SK-N-SH (cell line): ENCODE measurements around the gene GRIA1. TPM values are rescaled to one million over a fixed set of nuclear protein-coding genes. Genes with fewer than 3 reads are reported as not detected.

Source experiments
- CTCF ChIA-PET: fragments of 300-600, 350-600 bp; formaldehyde crosslinking; extraction: SDS; loops from one replicate; lab custom pipeline; 2021; lab: Yijun Ruan, JAX
- POLR2A ChIA-PET: fragments of 350-600 bp; sonication (Branson Sonifier 250); formaldehyde crosslinking; extraction: SDS; loops from one replicate; lab custom pipeline; 2020; ENCODE audit warnings: antibody characterized with exemption, inconsistent platforms; lab: Yijun Ruan, JAX
- DNase-seq: peaks from one replicate; pipeline ENCODE4 v3.0.0; 2012
- H2AFZ ChIP-seq: fragments of 200-600 bp; sonication (generic); 2 replicates; pipeline ENCODE4 v1.8.1; 2016; ENCODE audit warnings: antibody characterized with exemption, mild to moderate bottlenecking, low read depth
- H3F3A ChIP-seq: fragments of 200-600 bp; sonication (generic); replicated peaks from 2 replicates; pipeline ENCODE3; 2016; ENCODE audit warnings: antibody characterized with exemption, mild to moderate bottlenecking; ENCODE audit not compliant: insufficient read depth
- H3K27ac ChIP-seq, 2 experiments: fragments of 200-500 bp in 1 of 2; fragments of 200-600 bp in 1 of 2; sonication (Bioruptor generic) in 1 of 2; sonication (generic), shearing (Covaris generic) in 1 of 2; 2 replicates each; pipeline versions ENCODE4 v1.5.1 to v1.6.1; 2014 to 2016; ENCODE audit warnings: low read depth in 2 of 2, inconsistent platforms in 1 of 2, low read length in 1 of 2, mild to moderate bottlenecking in 1 of 2, mixed read lengths in 1 of 2
- H3K27me3 ChIP-seq: fragments of 200-600 bp; sonication (generic), shearing (Covaris generic); 2 replicates; pipeline ENCODE4 v1.6.1; 2016; ENCODE audit warnings: mixed run types; ENCODE audit not compliant: insufficient read depth
- H3K36me3 ChIP-seq, 2 experiments: fragments of 200-500 bp in 1 of 2; fragments of 200-600 bp in 1 of 2; sonication (Bioruptor generic) in 1 of 2; sonication (generic) in 1 of 2; replicated peaks in 1 of 2; 2 replicates each; pipeline versions ENCODE3 to v1.5.1; 2014 to 2016; ENCODE audit warnings: low read length in 1 of 2, mild to moderate bottlenecking in 1 of 2; ENCODE audit not compliant: insufficient read depth in 2 of 2, control insufficient read depth in 1 of 2
- H3K4me1 ChIP-seq, 2 experiments: fragments of 200-500 bp in 1 of 2; fragments of 200-600 bp in 1 of 2; sonication (Bioruptor generic) in 1 of 2; sonication (generic), shearing (Covaris generic) in 1 of 2; 2 replicates each; pipeline versions ENCODE4 v1.5.1 to v1.6.1; 2014 to 2016; ENCODE audit warnings: low read depth in 1 of 2, low read length in 1 of 2, mixed run types in 1 of 2; ENCODE audit not compliant: insufficient read depth in 2 of 2, control insufficient read depth in 1 of 2
- H3K4me2 ChIP-seq: fragments of 200-600 bp; sonication (generic), shearing (Covaris generic); 2 replicates; pipeline ENCODE4 v1.6.1; 2017; ENCODE audit warnings: mixed run types
- H3K4me3 ChIP-seq, 2 experiments: fragments of 200-500 bp in 1 of 2; fragments of 200-600 bp in 1 of 2; sonication (Bioruptor generic) in 1 of 2; sonication (generic), shearing (Covaris generic) in 1 of 2; 2 replicates each; pipeline versions ENCODE4 v1.5.1 to v1.8.1; 2014 to 2016; ENCODE audit warnings: low read depth in 2 of 2, inconsistent platforms in 1 of 2, low read length in 1 of 2, mild to moderate bottlenecking in 1 of 2, mixed read lengths in 1 of 2, moderate library complexity in 1 of 2
- H3K79me2 ChIP-seq: fragments of 200-600 bp; sonication (generic); 2 replicates; pipeline ENCODE4 v1.8.1; 2017; ENCODE audit warnings: mild to moderate bottlenecking; ENCODE audit not compliant: insufficient read depth
- H3K9ac ChIP-seq: fragments of 200-600 bp; sonication (generic); 2 replicates; pipeline ENCODE4 v1.6.1; 2017; ENCODE audit warnings: mixed run types
- H3K9me2 ChIP-seq: fragments of 200-600 bp; sonication (generic); 2 replicates; pipeline ENCODE4 v1.6.1; 2017; ENCODE audit warnings: mixed run types
- H3K9me3 ChIP-seq: fragments of 200-600 bp; sonication (generic); 2 replicates; pipeline ENCODE4 v1.6.1; 2017; ENCODE audit warnings: mixed run types, mild to moderate bottlenecking, moderate library complexity
- H4K20me1 ChIP-seq: fragments of 200-600 bp; sonication (generic); 2 replicates; pipeline ENCODE4 v1.6.1; 2017; ENCODE audit warnings: mild to moderate bottlenecking, mixed run types; ENCODE audit not compliant: insufficient read depth
- CHD2 ChIP-seq: fragments of 150-350 bp; IDR thresholded peaks from 2 replicates; pipeline ENCODE4 v1.6.1; 2018; ENCODE audit warnings: low read length; ENCODE audit not compliant: partially characterized antibody
- CTCF ChIP-seq: fragments of 200-600 bp; sonication (generic); IDR thresholded peaks from 2 replicates; pipeline ENCODE4 v1.6.1; 2017; ENCODE audit warnings: antibody characterized with exemption, mild to moderate bottlenecking, moderate library complexity
- ELF1 ChIP-seq: IDR thresholded peaks from 2 replicates; pipeline ENCODE4 v1.4.0; 2012
- EP300 ChIP-seq, 2 experiments: IDR thresholded peaks; 2 replicates each; pipeline versions ENCODE4 v1.4.0 to v1.6.1; 2012; ENCODE audit warnings: borderline replicate concordance in 1 of 2, low read depth in 1 of 2, low read length in 1 of 2
- EZH2phosphoT487 ChIP-seq: fragments of 200-600 bp; sonication (generic); IDR thresholded peaks from 2 replicates; pipeline ENCODE4 v1.6.1; 2017; ENCODE audit warnings: low read depth, mixed run types, mild to moderate bottlenecking, antibody characterized with exemption, moderate library complexity, borderline replicate concordance
- FOSL2 ChIP-seq: IDR thresholded peaks from 2 replicates; pipeline ENCODE4 v1.4.0; 2012; ENCODE audit warnings: low read depth, mild to moderate bottlenecking, moderate library complexity, borderline replicate concordance
- GABPA ChIP-seq: IDR thresholded peaks from 2 replicates; pipeline ENCODE4 v1.4.0; 2012; ENCODE audit warnings: low read depth, mild to moderate bottlenecking
- GATA2 ChIP-seq: sonication (generic); formaldehyde crosslinking; IDR thresholded peaks from 2 replicates; pipeline ENCODE4 v1.5.0; 2020; ENCODE audit warnings: mild to moderate bottlenecking, missing genetic modification reagents
- JUND ChIP-seq: IDR thresholded peaks from 2 replicates; pipeline ENCODE4 v1.4.0; 2012
- MXI1 ChIP-seq: IDR thresholded peaks from 2 replicates; pipeline ENCODE4 v1.6.1; 2012; ENCODE audit warnings: mild to moderate bottlenecking, low read depth, low read length, improper control_type of control experiment
- NFIC ChIP-seq: IDR thresholded peaks from 2 replicates; pipeline ENCODE4 v1.4.0; 2012; ENCODE audit warnings: borderline replicate concordance
- NRF1 ChIP-seq: IDR thresholded peaks from 2 replicates; pipeline ENCODE4 v1.6.1; 2012; ENCODE audit warnings: low read depth, mild to moderate bottlenecking, low read length
- PBX3 ChIP-seq: IDR thresholded peaks from 2 replicates; pipeline ENCODE4; 2012
- RFX5 ChIP-seq: IDR thresholded peaks from 2 replicates; pipeline ENCODE4 v1.6.1; 2012; ENCODE audit warnings: mild to moderate bottlenecking, improper control_type of control experiment, low read length
- RXRA ChIP-seq: IDR thresholded peaks from 2 replicates; pipeline ENCODE4 v1.4.0; 2012; ENCODE audit warnings: low read depth, mild to moderate bottlenecking, borderline replicate concordance
- SIN3A ChIP-seq: IDR thresholded peaks from 2 replicates; pipeline ENCODE4 v1.6.1; 2012; ENCODE audit warnings: low read depth, mild to moderate bottlenecking, low read length, moderate library complexity, borderline replicate concordance
- SMC3 ChIP-seq: IDR thresholded peaks from 2 replicates; pipeline ENCODE4 v1.6.1; 2012; ENCODE audit warnings: low read depth, low read length, improper control_type of control experiment
- TCF12 ChIP-seq: IDR thresholded peaks from 2 replicates; pipeline ENCODE4 v1.4.0; 2012
- TEAD4 ChIP-seq: IDR thresholded peaks from 2 replicates; pipeline ENCODE4 v1.4.0; 2012; ENCODE audit warnings: mild to moderate bottlenecking, borderline replicate concordance; ENCODE audit not compliant: insufficient read depth
- USF1 ChIP-seq: IDR thresholded peaks from 2 replicates; pipeline ENCODE4 v1.4.0; 2012; ENCODE audit warnings: low read depth, borderline replicate concordance
- USF2 ChIP-seq: fragments of 150-350 bp; IDR thresholded peaks from 2 replicates; pipeline ENCODE4 v1.6.1; 2017; ENCODE audit warnings: antibody characterized with exemption, low read length, low read depth, borderline replicate concordance
- ZBTB33 ChIP-seq: IDR thresholded peaks from 2 replicates; pipeline ENCODE4 v1.4.0; 2012; ENCODE audit warnings: low read depth, borderline replicate concordance
- WGBS: methylation state at CpG from one replicate; pipeline ENCODE4 v1.1.6; 2017; ENCODE audit warnings: low lambda C conversion rate; 5-methylcytosine and 5-hydroxymethylcytosine counted together
- polyA plus RNA-seq, 3 experiments: library from polyadenylated mRNA; depleted of rRNA; stranded (reverse); fragments of >200 nt; gene quantifications; 2 replicates each; pipeline ENCODE4 v1.2.3, GENCODE V29; 2012

The GRIA1 gene
- polyA plus RNA-seq, 1 of the 3 experiments (the other 2 are of a cell fraction) = 0.35 TPM

GRCh38 chr5:153572411-153573145, 82.1 kb downstream of the GRIA1 start:
- POLR2A ChIA-PET = no interaction called here
- no peaks in the 10 kb centered on the region for H3K9me2 ChIP-seq
- no peak for TF ChIP-seq EZH2phosphoT487
- TF ChIP-seq RFX5 = no peak
- no peak for TF ChIP-seq CHD2
- no peak for TF ChIP-seq GATA2 (CRISPR knock-in tag)
- TF ChIP-seq ZBTB33 = no peak
- TF ChIP-seq PBX3 = no peak
- TF ChIP-seq RXRA = no peak
- TF ChIP-seq NFIC = no peak
- no peak for TF ChIP-seq GABPA
- TF ChIP-seq, all 33 proteins: peak for 0
- CTCF ChIA-PET = no interaction called here
- WGBS = 83% methylated on average over 8 of the region's 8 CpGs
- Histone ChIP-seq H3K27ac (no peak overlapping the region), H3K4me2 (no peak overlapping the region), H3K4me3 (no peak overlapping the region), H3F3A (no peaks in the 10 kb centered on the region), H3K9me3 (no peaks in the 10 kb centered on the region), H4K20me1 (no peaks in the 10 kb centered on the region), H2AFZ (no peak overlapping the region), H3K4me1 (peaks cover 0 to 8% of the 10 kb centered on the region in 2 experiments; a peak in 1 of 4 replicates), H3K27me3 (no peaks in the 10 kb centered on the region), H3K79me2 (no peaks in the 10 kb centered on the region), H3K36me3 (no peaks in the 10 kb centered on the region), H3K9ac (no peak overlapping the region)
- DNase-seq = no peak

- Histone ChIP-seq H3K9me2 (no peaks in the 10 kb centered on the region), H3K9ac (no peak overlapping the region), H3K4me1 (peaks cover 0 to 8% of the 10 kb centered on the region in 2 experiments; a peak in 1 of 4 replicates), H4K20me1 (no peaks in the 10 kb centered on the region), H3K4me3 (no peak overlapping the region), H3K4me2 (no peak overlapping the region), H2AFZ (no peak overlapping the region), H3K27ac (no peak overlapping the region), H3K36me3 (no peaks in the 10 kb centered on the region), H3F3A (no peaks in the 10 kb centered on the region), H3K79me2 (no peaks in the 10 kb centered on the region), H3K27me3 (no peaks in the 10 kb centered on the region), H3K9me3 (no peaks in the 10 kb centered on the region)
- CTCF ChIA-PET = no interaction called here
- POLR2A ChIA-PET = no interaction called here
- WGBS = 75% methylated on average over 4 of the region's 4 CpGs
- no peak for DNase-seq
- TF ChIP-seq TCF12 (no peak), ELF1 (no peak), SIN3A (no peak), JUND (no peak), USF1 (no peak), TEAD4 (no peak), EP300 (IDR thresholded peaks at IDR 0.05; ENCODE audit: borderline replicate concordance in 1 of 2, low read depth in 1 of 2, low read length in 1 of 2) (no peak), NRF1 (no peak), CTCF (no peak), USF2 (no peak), MXI1 (no peak), FOSL2 (no peak), SMC3 (no peak)
These were observed 83.0 kb downstream of the GRIA1 start for GRCh38 chr5:153573326-153574033.
